ENCODE data around the gene WNT7A.

WNT7A gene

DNA sequence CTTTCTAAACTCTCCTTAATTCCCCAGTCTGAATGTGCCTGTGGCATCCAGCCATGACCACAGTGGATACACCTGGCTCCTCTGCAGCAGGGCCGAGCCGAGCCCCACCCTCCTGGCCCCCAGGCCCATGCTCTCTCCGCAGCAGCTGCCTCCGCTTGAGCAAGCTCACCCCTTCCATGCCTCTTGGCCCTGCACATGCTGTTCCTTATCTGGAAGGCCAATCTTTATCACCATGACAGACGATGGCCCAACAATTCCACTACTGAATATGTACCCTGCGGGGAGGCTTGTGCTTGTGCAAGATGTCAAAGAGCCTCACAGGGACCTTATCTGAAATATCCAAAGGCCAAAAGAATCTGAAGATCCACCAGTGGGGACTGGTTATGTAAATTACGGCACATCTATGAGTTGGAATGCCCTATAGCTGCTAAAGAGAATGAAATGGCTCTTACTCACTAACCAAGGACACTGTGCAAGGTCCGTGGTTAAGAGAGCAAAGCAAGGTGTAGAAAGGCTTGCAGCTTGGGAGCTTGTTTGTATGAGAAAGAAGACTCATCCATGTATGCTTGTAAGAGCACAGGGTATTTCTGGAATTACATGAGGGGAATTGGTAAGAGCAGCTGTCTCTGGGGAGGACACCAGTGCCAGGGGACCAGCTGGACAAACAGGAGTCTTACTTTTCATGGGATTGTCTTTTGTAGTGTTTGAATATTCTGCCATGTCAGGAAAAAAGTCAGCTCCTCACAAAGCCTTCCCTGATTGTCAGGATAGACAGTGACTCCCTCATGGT lies 55.2 kb downstream of the WNT7A start:
- no peak for DNase-seq (ENCODE audit: low read depth)
- TF ChIP-seq, protein P1, sequence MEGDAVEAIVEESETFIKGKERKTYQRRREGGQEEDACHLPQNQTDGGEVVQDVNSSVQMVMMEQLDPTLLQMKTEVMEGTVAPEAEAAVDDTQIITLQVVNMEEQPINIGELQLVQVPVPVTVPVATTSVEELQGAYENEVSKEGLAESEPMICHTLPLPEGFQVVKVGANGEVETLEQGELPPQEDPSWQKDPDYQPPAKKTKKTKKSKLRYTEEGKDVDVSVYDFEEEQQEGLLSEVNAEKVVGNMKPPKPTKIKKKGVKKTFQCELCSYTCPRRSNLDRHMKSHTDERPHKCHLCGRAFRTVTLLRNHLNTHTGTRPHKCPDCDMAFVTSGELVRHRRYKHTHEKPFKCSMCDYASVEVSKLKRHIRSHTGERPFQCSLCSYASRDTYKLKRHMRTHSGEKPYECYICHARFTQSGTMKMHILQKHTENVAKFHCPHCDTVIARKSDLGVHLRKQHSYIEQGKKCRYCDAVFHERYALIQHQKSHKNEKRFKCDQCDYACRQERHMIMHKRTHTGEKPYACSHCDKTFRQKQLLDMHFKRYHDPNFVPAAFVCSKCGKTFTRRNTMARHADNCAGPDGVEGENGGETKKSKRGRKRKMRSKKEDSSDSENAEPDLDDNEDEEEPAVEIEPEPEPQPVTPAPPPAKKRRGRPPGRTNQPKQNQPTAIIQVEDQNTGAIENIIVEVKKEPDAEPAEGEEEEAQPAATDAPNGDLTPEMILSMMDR (IDR thresholded peaks at IDR 0.05; ENCODE audit: low read length, missing control alignments): no peak
- no peak overlapping the region for H3K4me3 ChIP-seq (replicated peaks; ENCODE audit: low read depth, low read length)

DNA sequence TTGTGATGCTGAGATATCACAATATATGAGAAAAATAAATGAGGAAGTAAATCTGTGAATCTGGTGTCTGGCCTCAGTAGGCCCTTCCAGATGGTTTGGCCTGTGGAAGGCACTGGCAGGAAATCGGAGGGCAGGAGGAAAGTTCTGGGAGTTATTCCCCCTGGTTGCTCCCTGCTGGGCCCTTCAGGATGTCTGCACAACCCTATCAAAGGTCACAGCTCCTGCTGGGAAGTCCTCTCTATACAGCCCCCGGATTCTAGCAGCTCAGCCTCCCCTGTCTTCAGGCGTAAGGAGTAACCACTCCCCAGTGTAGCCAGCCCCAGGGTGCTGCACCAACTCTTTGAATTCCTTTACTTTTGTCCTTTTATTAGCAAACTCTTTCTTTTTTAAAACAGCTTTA lies 56.2 kb downstream of the WNT7A start:
- no peak for DNase-seq (ENCODE audit: low read depth)
- H3K4me3 ChIP-seq (replicated peaks; ENCODE audit: low read depth, low read length): no peak overlapping the region
- TF ChIP-seq, protein P1 (IDR thresholded peaks at IDR 0.05; ENCODE audit: low read length, missing control alignments): no peak

DNA sequence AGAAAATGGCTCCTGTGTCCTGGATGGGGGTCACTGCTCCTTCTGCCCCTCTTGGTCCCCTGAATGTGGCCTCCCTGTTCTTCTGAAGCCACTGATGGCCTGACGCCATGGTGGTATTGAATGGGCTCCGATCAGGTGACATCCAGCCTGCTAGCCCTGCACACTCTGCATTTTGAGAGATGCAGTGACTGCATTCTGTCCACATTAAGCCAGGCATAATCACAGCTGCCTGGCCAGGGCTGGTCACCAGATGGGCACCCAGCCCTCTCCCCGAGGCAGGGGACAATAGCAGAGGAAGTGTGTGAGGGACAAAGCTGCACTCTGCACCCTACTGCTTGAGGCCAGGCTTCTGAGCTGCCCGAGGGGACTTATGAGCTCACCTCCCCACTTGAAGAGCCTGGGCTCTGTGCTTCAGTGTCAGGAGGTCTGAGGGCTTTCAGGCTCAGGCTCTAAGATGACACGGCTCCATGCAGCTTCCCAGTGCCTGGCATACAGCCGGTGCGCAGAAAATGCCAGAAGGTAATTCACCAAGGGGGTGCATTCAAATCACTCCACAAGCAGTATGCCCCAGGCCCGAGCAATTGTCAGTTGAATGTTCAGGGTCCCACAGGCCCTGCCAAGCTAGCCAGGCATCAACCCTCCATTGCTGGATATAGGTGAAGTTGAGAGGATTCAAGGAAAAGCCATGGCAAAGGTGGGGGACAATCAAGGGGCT lies 56.8 kb downstream of the WNT7A start:
- DNase-seq (ENCODE audit: low read depth): no peak
- no peak overlapping the region for H3K4me3 ChIP-seq (replicated peaks; ENCODE audit: low read depth, low read length)

DNA sequence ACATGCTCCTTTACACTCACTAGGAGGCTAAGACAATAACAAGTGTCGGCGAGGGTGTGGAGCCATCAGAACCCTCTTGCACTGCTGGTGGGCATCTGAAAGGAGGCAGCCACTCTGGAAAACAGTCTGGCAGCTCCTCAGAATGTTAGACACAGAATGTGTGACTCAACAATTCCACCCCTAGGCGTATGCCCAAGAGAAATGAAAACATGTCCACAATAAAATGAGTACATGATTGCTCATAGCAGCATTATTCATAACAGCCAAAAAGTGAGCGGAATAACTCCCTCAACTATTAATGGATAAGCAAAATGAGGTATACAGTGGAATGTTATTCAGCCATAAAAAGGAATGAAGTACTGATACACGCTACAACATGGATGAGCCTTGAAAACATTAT lies 57.8 kb downstream of the WNT7A start:
- no peak for DNase-seq (ENCODE audit: low read depth)

More for the DNA sequence above, 56.8 kb downstream of the WNT7A start:
- TF ChIP-seq, protein P1 (IDR thresholded peaks at IDR 0.05; ENCODE audit: low read length, missing control alignments): no peak

DNA sequence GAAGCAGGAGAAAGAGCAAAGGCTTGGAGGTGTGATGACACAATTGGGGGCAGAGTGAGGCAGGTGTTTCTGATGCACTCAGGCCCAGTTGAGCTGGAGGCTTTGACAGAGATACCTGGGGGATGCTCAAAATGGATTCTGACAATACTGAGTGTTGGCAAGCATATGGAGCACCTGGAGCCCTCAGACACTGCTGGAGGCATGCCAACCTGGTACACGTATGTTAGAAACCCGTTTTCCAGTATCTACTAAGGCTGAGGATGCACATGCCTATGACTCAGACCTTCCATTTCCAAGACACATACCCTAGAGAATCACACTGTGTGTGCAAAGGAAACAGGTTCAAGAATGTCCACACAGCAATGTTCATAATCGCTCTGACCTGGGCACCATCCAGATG lies 58.7 kb downstream of the WNT7A start:
- no peak overlapping the region for H3K4me3 ChIP-seq (replicated peaks; ENCODE audit: low read depth, low read length)
- DNase-seq (ENCODE audit: low read depth): no peak
- TF ChIP-seq, protein P1 (IDR thresholded peaks at IDR 0.05; ENCODE audit: low read length, missing control alignments): no peak

More for the DNA sequence above, 57.8 kb downstream of the WNT7A start:
- no peak overlapping the region for H3K4me3 ChIP-seq (replicated peaks; ENCODE audit: low read depth, low read length)
- TF ChIP-seq, protein P1 (IDR thresholded peaks at IDR 0.05; ENCODE audit: low read length, missing control alignments): no peak

DNA sequence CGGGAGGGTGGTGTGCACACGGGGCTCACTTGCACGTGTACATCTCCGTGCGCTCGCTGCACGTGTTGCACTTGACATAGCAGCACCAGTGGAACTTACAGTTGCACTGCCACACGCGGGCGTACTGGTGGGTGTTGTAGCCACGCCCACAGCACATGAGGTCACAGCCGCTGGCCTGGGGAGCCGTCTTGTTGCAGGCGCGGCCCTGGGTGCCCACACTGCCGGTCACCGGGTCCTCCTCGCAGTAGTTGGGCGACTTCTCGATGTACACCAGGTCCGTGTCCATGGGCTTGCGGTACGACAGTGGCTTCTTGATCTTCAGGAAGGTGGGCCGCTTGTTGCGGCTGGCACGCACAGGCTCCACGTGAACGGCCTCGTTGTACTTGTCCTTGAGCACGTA lies 61.0 kb downstream of the WNT7A start:
- TF ChIP-seq, protein P1 (IDR thresholded peaks at IDR 0.05; ENCODE audit: low read length, missing control alignments): no peak
- DNase-seq (ENCODE audit: low read depth): no peak
- no peak overlapping the region for H3K4me3 ChIP-seq (replicated peaks; ENCODE audit: low read depth, low read length)
